GM03348 (cell line): ENCODE results near the gene ZNF180.
"Not testable (repeated sequence)": the region's sequence is repeated elsewhere in the genome, so short reads cannot be mapped to it uniquely, and the experiment has no call there.

Experiments used
- DNase-seq: peaks from one replicate; pipeline ENCODE4 v3.0.0; 2012; ENCODE audit warnings: low spot score

ZNF180 gene

GRCh38 chr19:44498988-44499387, 1.3 kb downstream of the ZNF180 start:
- no peak for DNase-seq

GRCh38 chr19:44496711-44497110, 3.6 kb downstream of the ZNF180 start:
- no peak for DNase-seq

GRCh38 chr19:44476559-44477408, 23.5 kb downstream of the ZNF180 start:
- DNase-seq = no peak

GRCh38 chr19:44468730-44469129, 31.6 kb downstream of the ZNF180 start:
- not testable (repeated sequence) for DNase-seq

- not testable (repeated sequence) for DNase-seq
Measured at GRCh38 chr19:44462600-44463286, 37.6 kb downstream of the ZNF180 start.

- not testable (repeated sequence) for DNase-seq
Measured at GRCh38 chr19:44456016-44456415, 44.3 kb downstream of the ZNF180 start.

- no peak for DNase-seq
Measured at GRCh38 chr19:44455100-44455499, 45.2 kb downstream of the ZNF180 start.

- no peak for DNase-seq
Measured at GRCh38 chr19:44452367-44452766, 48.0 kb downstream of the ZNF180 start.

- DNase-seq = no peak
Measured at GRCh38 chr19:44451687-44452086, 48.6 kb downstream of the ZNF180 start.

- peak; percentile 94 for DNase-seq
Measured at GRCh38 chr19:44447916-44448674, 52.2 kb downstream of the ZNF180 start, which contains the start of gene ZNF229. ZNF229 (minus strand) TSS chr19:44448472; CDS start chr19:44442847, 5,625 bp downstream.

- no peak for DNase-seq
Measured at GRCh38 chr19:44438441-44438840, 61.9 kb downstream of the ZNF180 start.

- DNase-seq = no peak
Measured at GRCh38 chr19:44435441-44435840, 64.9 kb downstream of the ZNF180 start.

GRCh38 chr19:44430956-44431355, 69.4 kb downstream of the ZNF180 start:
- DNase-seq = no peak
